ENCODE results near the gene COL6A3.
A peak's percentile ranks its signal among the peaks of the same experiment; 100 is the strongest.

COL6A3 gene

DNA sequence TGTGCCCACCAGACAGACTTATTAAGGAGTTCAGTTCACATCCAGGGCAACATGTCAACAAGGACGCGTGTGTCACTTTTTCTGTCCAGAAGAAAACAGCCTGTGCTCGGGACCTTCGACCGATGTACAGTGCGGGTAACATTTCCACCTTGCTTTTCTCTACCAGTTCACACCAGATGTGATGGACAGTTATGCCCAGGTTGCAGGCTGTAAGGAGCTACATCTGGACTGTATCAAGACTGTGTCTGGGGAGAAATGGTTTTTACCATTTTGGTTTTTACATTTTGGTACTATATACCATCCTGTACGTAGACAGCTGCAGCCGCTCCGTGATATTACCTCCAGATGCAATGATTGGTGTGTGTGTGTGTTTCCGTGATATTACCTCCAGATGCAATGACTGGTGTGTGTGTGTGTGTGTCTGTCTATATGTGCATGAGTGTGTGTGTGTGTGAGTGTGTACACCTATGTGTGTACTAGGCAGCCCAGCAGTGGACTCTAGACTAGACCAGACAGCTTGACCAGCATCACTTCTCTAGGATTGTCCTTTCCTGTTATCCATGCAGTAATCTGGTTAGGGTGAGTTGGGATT, 118.0 kb downstream of the COL6A3 start:
- no peak for DNase-seq (ENCODE audit: low spot score)

GRCh38 chr2:237294460-237294859, 119.5 kb downstream of the COL6A3 start:
- no peak for DNase-seq (ENCODE audit: low spot score)

DNA sequence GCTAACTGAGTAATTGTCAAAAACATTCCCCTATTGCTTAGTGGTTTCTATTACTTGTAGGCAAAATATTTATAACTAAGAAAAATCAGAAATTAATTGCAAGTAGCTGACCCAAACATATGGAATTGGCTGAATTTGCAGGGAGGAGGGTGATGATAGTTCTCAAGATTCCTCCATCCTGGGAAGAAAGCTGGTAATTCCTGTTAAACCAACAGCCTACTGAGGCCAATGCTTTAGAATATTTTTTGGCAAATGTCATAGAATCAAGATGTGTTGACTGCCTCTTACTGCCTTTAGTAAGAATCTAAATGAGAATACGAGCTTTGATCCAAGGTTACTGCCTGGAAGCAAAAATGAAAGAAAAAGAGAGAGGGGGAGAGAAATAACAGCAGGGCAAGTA, 120.0 kb downstream of the COL6A3 start:
- no peak for DNase-seq (ENCODE audit: low spot score)

- peak; percentile 90 for DNase-seq (ENCODE audit: low spot score)
Observed at GRCh38 chr2:237291138-237291792, 122.7 kb downstream of the COL6A3 start.

DNA sequence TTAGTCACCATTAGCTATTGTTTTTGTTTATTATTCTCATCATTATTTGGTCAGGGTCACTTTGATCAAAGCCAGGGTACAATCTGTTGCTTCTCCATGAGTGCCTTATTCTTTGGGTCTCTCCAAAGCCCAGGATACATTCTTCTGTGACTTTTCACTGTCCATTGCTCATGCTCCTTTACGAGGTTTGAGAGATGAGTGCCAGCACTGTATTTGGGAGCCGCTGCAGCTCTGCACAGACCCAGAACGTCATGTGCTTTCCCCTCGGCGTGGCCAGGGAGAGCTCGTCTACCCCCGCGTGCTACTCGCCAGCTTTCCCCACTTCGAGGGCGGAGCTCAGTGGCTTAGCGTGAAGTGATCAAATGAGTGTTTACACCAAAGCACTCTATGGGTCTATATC, 123.7 kb downstream of the COL6A3 start:
- no peak for DNase-seq (ENCODE audit: low spot score)

DNA sequence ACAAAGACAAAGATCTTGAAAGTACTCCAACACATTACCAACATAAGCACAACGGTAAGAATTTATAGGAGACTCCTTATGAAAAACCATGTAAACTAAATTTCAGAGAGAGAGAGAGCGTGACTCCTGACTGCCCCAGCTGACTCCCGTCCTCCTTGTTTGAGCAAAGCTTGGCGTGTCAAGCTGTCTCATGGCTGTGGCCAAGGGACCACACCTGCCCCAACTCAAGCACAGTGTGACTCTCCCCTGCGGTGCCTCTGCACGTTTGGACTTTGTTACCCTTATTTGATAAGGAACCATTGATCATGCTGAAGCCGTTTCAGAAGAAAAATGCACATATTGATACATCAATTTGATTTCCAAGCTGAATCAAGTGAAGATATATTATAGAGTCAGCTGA, 124.8 kb downstream of the COL6A3 start:
- DNase-seq (ENCODE audit: low spot score): no peak

- no peak for DNase-seq (ENCODE audit: low spot score)
Observed at GRCh38 chr2:237287872-237288271, 126.1 kb downstream of the COL6A3 start.

GRCh38 chr2:237283131-237283928, 130.6 kb downstream of the COL6A3 start:
- peak; percentile 20 for DNase-seq (ENCODE audit: low spot score)

GRCh38 chr2:237282568-237283128, 131.3 kb downstream of the COL6A3 start:
- DNase-seq (ENCODE audit: low spot score): no peak

- DNase-seq (ENCODE audit: low spot score): no peak
Observed at GRCh38 chr2:237281836-237282306, 132.1 kb downstream of the COL6A3 start.

GRCh38 chr2:237280939-237281338, 133.0 kb downstream of the COL6A3 start:
- no peak for DNase-seq (ENCODE audit: low spot score)

DNA sequence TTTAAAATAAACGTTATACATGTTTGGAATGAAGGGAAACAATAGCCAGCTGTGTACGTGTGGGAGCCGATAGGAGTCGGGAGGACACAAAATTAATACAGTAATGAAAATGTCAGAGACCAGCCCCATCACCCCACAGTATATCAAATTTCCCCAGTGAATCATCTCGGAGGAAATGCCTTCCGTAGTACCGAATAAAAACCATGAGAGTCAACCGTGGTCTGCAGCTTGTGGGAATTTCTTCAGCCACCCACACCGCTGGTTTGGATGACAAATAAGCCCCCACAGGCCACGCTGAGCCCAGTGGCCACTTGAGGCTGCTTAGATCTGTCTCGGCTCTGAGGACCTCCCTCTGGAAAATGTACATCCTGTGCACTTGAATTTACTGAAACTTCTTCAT, 133.7 kb downstream of the COL6A3 start:
- no peak for DNase-seq (ENCODE audit: low spot score)

GRCh38 chr2:237279012-237279768, 134.8 kb downstream of the COL6A3 start:
- no peak for DNase-seq (ENCODE audit: low spot score)

- DNase-seq (ENCODE audit: low spot score): no peak
Observed at GRCh38 chr2:237278568-237278967, 135.4 kb downstream of the COL6A3 start.

- DNase-seq (ENCODE audit: low spot score): no peak
Observed at GRCh38 chr2:237276716-237277490, 137.1 kb downstream of the COL6A3 start.

Measured in RKO (cell line).